ENCODE measurements around the gene COQ5.
"Not testable (repeated sequence)": the region's sequence is repeated elsewhere in the genome, so short reads cannot be mapped to it uniquely, and the experiment has no call there.

The COQ5 gene

DNA sequence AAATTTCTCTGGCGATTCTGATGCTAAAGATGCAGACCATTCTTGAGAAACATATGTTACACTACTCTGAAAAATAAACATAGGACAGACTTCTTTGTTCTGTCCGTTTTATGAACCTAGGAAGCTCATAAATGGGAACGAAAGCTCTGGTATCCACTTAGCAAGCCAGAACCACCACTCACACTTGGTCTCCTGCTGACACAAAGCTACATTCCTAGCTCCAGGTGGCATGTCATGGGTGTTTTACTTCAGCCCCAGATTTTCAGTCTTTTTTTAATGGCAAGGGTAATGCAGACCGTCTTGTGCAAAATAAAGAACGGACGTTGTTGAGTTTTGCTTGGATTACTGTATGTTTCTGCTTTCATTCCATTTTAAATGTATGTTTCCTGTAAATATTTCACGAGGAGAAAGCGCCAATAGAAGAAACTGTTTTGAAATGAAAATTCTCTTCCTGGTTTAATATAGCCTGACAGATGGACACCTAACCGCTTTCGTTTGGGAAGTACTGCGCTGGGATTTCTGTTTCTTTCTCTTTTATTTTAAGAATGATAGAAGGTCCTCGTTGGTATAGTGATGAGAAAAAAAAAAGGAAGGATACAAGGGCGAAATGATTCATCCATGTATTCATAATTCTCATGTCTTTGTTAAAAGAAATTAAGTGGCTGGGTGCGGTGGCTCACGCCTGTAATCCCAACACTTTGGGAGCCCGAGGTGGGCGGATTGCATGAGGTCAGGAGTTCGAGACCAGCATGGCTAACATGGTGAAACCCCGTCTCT is 871 bp upstream of the COQ5 start:
- ATAC-seq (ENCODE audit: low read depth) (peak; percentile 31), DNase-seq (ENCODE audit: low spot score) (no peak)
- Histone ChIP-seq H3K4me1 (ENCODE audit: insufficient read depth, poor library complexity, severe bottlenecking) (peaks cover 13% of the 10 kb centered on the region), H3K27ac (ENCODE audit: poor library complexity, severe bottlenecking) (peak overlapping the region; percentile 75), H3K27me3 (ENCODE audit: insufficient read depth, poor library complexity, severe bottlenecking) (no peaks in the 10 kb centered on the region), H3K36me3 (ENCODE audit: low read depth) (peaks cover 6% of the 10 kb centered on the region; the same call in 1 of the 2 replicates), H3K4me3 (ENCODE audit: severe bottlenecking) (peak overlapping the region; percentile 81), H3K9me3 (ENCODE audit: severe bottlenecking) (no peaks in the 10 kb centered on the region)
- TF ChIP-seq, protein P1, sequence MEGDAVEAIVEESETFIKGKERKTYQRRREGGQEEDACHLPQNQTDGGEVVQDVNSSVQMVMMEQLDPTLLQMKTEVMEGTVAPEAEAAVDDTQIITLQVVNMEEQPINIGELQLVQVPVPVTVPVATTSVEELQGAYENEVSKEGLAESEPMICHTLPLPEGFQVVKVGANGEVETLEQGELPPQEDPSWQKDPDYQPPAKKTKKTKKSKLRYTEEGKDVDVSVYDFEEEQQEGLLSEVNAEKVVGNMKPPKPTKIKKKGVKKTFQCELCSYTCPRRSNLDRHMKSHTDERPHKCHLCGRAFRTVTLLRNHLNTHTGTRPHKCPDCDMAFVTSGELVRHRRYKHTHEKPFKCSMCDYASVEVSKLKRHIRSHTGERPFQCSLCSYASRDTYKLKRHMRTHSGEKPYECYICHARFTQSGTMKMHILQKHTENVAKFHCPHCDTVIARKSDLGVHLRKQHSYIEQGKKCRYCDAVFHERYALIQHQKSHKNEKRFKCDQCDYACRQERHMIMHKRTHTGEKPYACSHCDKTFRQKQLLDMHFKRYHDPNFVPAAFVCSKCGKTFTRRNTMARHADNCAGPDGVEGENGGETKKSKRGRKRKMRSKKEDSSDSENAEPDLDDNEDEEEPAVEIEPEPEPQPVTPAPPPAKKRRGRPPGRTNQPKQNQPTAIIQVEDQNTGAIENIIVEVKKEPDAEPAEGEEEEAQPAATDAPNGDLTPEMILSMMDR (IDR thresholded peaks at IDR 0.05; ENCODE audit: poor library complexity, severe bottlenecking): peak; percentile 27

DNA sequence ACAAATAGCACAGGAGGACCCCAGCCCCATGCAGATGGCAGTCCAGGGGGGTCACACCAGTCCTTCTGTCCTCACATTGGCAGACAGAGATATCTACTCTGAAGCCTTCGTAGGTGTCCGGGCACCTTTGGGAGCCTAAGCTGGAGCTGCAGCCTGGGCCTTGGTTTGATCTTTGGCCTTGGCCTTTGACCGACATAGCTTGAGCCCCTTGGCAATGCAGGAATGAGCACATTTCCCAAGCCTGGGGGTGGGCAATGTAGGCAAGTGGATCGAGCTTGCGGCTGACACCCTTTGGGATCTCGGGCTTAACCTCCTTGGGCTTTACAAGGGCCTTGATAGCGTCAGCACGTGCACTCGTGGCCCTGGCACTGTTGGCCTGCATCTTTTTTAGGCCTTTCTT is 6.4 kb downstream of the COQ5 start:
- no peaks in the 10 kb centered on the region for H3K9me3 ChIP-seq (ENCODE audit: severe bottlenecking)
- H3K27ac ChIP-seq (ENCODE audit: poor library complexity, severe bottlenecking): no peak overlapping the region
- no peak overlapping the region for H3K4me3 ChIP-seq (ENCODE audit: severe bottlenecking)
- DNase-seq (ENCODE audit: low spot score) (no peak), ATAC-seq (ENCODE audit: low read depth) (no peak)
- H3K36me3 ChIP-seq (ENCODE audit: low read depth): peaks cover 12% of the 10 kb centered on the region; the same call in 1 of the 2 replicates
- H3K4me1 ChIP-seq (ENCODE audit: insufficient read depth, poor library complexity, severe bottlenecking): peaks cover 13% of the 10 kb centered on the region
- TF ChIP-seq, protein P1 (IDR thresholded peaks at IDR 0.05; ENCODE audit: poor library complexity, severe bottlenecking): no peak
- no peaks in the 10 kb centered on the region for H3K27me3 ChIP-seq (ENCODE audit: insufficient read depth, poor library complexity, severe bottlenecking)

DNA sequence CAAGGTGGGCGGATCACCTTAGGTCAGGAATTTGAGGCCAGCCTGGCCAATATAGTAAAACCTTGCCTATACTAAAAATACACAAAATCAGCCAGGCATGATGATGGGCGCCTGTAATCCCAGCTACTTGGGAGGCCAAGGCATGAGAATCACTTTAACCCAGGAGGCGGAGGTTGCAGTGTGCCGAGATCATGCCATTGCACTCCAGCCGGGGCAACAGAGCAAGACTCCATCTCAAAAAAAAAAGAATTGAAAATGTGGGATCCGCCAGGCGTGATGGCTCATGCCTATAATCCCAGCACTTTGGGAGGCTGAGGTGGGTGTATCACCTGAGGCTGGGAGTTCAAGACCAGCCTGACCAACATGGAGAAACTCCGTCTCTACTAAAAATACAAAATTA is 9.6 kb downstream of the COQ5 start:
- not testable (repeated sequence) for ATAC-seq (ENCODE audit: low read depth); H3K9me3 ChIP-seq (ENCODE audit: severe bottlenecking); H3K27me3 ChIP-seq (ENCODE audit: insufficient read depth, poor library complexity, severe bottlenecking); DNase-seq (ENCODE audit: low spot score); H3K4me1 ChIP-seq (ENCODE audit: insufficient read depth, poor library complexity, severe bottlenecking); H3K4me3 ChIP-seq (ENCODE audit: severe bottlenecking); H3K27ac ChIP-seq (ENCODE audit: poor library complexity, severe bottlenecking)
- H3K36me3 ChIP-seq (ENCODE audit: low read depth): peaks cover 30% of the 10 kb centered on the region

DNA sequence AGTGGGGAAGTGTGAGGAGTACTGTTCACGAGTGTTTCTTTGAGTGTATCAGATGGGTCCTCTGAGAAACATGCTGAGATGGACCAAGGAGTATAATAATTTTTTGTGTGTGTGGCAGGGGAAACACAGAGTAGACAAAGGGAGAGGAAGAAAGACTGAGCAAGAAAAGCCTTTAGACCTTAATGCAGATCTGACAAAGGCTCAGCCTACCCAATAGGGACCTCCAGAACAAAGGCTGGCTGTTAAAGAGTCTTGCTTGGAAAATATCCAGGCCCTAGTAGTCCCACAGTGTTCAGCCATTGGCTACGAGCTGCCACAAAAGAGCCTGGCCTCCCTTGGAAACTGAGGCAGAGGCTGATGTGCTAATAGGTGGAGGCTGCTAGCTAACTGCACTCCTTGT is 13.5 kb downstream of the COQ5 start:
- Histone ChIP-seq H3K4me3 (ENCODE audit: severe bottlenecking) (no peak overlapping the region), H3K27me3 (ENCODE audit: insufficient read depth, poor library complexity, severe bottlenecking) (no peaks in the 10 kb centered on the region), H3K27ac (ENCODE audit: poor library complexity, severe bottlenecking) (no peak overlapping the region), H3K36me3 (ENCODE audit: low read depth) (peaks cover 48% of the 10 kb centered on the region), H3K9me3 (ENCODE audit: severe bottlenecking) (no peaks in the 10 kb centered on the region), H3K4me1 (ENCODE audit: insufficient read depth, poor library complexity, severe bottlenecking) (no peaks in the 10 kb centered on the region)
- DNase-seq (ENCODE audit: low spot score) (no peak), ATAC-seq (ENCODE audit: low read depth) (no peak)
- TF ChIP-seq, protein P1 (IDR thresholded peaks at IDR 0.05; ENCODE audit: poor library complexity, severe bottlenecking): no peak

DNA sequence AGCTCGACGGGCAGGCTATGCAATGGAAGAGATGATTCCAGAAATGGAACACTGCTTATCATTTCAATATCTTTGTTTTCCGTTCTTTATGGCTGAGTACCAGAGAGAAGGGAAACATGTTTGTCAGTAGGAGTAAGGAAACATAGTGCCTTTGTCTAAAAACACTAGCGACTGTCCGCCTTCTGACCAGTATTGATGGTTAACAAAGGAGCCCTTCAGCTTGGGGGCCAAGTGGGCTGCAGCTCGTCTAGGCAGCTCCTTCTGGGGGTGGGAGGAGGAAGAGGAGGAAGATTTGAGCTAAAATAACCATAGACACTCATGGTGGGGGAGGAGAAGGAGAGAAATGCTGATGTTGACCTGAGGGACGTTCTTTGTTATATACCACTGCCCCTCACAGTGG is 15.0 kb downstream of the COQ5 start:
- ATAC-seq (ENCODE audit: low read depth) (no peak), DNase-seq (ENCODE audit: low spot score) (no peak)
- peaks cover 60% of the 10 kb centered on the region for H3K36me3 ChIP-seq (ENCODE audit: low read depth)
- H3K27me3 ChIP-seq (ENCODE audit: insufficient read depth, poor library complexity, severe bottlenecking): no peaks in the 10 kb centered on the region
- no peaks in the 10 kb centered on the region for H3K9me3 ChIP-seq (ENCODE audit: severe bottlenecking)
- TF ChIP-seq, protein P1 (IDR thresholded peaks at IDR 0.05; ENCODE audit: poor library complexity, severe bottlenecking): no peak
- no peak overlapping the region for H3K4me3 ChIP-seq (ENCODE audit: severe bottlenecking)
- H3K4me1 ChIP-seq (ENCODE audit: insufficient read depth, poor library complexity, severe bottlenecking): no peaks in the 10 kb centered on the region
- no peak overlapping the region for H3K27ac ChIP-seq (ENCODE audit: poor library complexity, severe bottlenecking)

All from RWPE2 (cell line).